ENCODE results near the gene PLAC1. TPM values are rescaled to one million over a fixed set of nuclear protein-coding genes. Genes with fewer than 3 reads are reported as not detected.

Gene PLAC1
- total and polyA plus RNA-seq, 2 of the 4 experiments (the other 2 are of a cell fraction) = 0.36 to 0.74 TPM

GRCh38 chrX:134548257-134549201, 109.7 kb downstream of the PLAC1 start:
- H3K4me1 ChIP-seq (ENCODE audit: control insufficient read depth, insufficient read depth, low read length) = peaks cover 7% of the 10 kb centered on the region
- peak overlapping the region; percentile 35; the same call in 1 of the 2 replicates for H2BK120ac ChIP-seq (ENCODE audit: low read depth, low read length)
- intact Hi-C loops (cut with micrococcal nuclease) = no loop called here
- H3K9ac ChIP-seq (ENCODE audit: low read depth, low read length) = peak overlapping the region; percentile 99
- 0 out of 2 replicates have a peak overlapping the region, but pooled peaks have one; percentile 56 for H2AK5ac ChIP-seq (ENCODE audit: low read depth, low read length)
- H2AK9ac ChIP-seq (replicated peaks; ENCODE audit: low read depth, low read length, poor library complexity) = peak overlapping the region; percentile 89
- H3K14ac ChIP-seq (replicated peaks; ENCODE audit: low read depth, low read length) = peak overlapping the region; percentile 86
- peak overlapping the region; percentile 92 for H3K27ac ChIP-seq (ENCODE audit: insufficient read depth, low read length)
- 15% methylated on average over 13 of the region's 33 CpGs; no CpG with 5 or more reads in 1 of the 2 experiments for WGBS, 2 experiments (ENCODE audit: extremely low coverage in 2 of 2, insufficient read length in 1 of 2)
- H3K9me1 ChIP-seq (ENCODE audit: insufficient read depth, low read length) = no peaks in the 10 kb centered on the region
- H3K27me3 ChIP-seq (ENCODE audit: control insufficient read depth, insufficient read depth, low read length) = no peaks in the 10 kb centered on the region
- peak overlapping the region; percentile 33 for H3K23ac ChIP-seq (ENCODE audit: low read depth, low read length)
- ChIA-PET CTCF (no interaction called here), POLR2A (ENCODE audit: unreplicated experiment) (no interaction called here)
- no TSS peak for BruUV-seq (replicated peaks)
- H4K91ac ChIP-seq (ENCODE audit: insufficient read depth, low read depth, low read length) = peak overlapping the region; percentile 63
- H3K4ac ChIP-seq (ENCODE audit: low read depth, low read length) = peak overlapping the region; percentile 76
- H4K8ac ChIP-seq (ENCODE audit: low read depth in 2 of 2, low read length in 2 of 2) = peak overlapping the region in 1 of 2 experiments; percentile 91; a peak in 2 of 4 replicates
- peaks cover 22% of the 10 kb centered on the region for H3K36me3 ChIP-seq (ENCODE audit: control insufficient read depth, insufficient read depth, low read length)
- H3K56ac ChIP-seq (ENCODE audit: extremely low read depth, insufficient read depth, low read length) = peak overlapping the region; percentile 90
- H4K20me1 ChIP-seq (ENCODE audit: insufficient read depth, low read length) = peaks cover 12% of the 10 kb centered on the region; the same call in 1 of the 2 replicates
- peak overlapping the region; percentile 73; the same call in 1 of the 2 replicates for H3K4me2 ChIP-seq (ENCODE audit: low read depth, low read length)
- peak overlapping the region; percentile 94 for H3K4me3 ChIP-seq (ENCODE audit: insufficient read depth, low read depth, low read length)
- H2BK20ac ChIP-seq (ENCODE audit: low read depth, low read length) = no peak overlapping the region
- no peak for ATAC-seq (ENCODE audit: low read depth)
- H2BK5ac ChIP-seq (ENCODE audit: low read depth, low read length, poor library complexity, severe bottlenecking) = peak overlapping the region; percentile 47
- H3K79me1 ChIP-seq (ENCODE audit: low read depth in 1 of 2, low read length in 2 of 2) = peaks cover 0 to 15% of the 10 kb centered on the region in 2 experiments; a peak in 2 of 4 replicates
- DNase-seq = no peak
- peak overlapping the region; percentile 98 for H3K18ac ChIP-seq (ENCODE audit: low read depth, low read length)
- in situ Hi-C loops (cut with MboI; ENCODE audit: low sequenced_read_pairs) = no loop called here
- peak overlapping the region; percentile 86 for H2AFZ ChIP-seq (replicated peaks; ENCODE audit: low read length, poor library complexity)
- no peaks in the 10 kb centered on the region for H3K9me3 ChIP-seq (ENCODE audit: control insufficient read depth, insufficient read depth, low read length)
- H4K5ac ChIP-seq (ENCODE audit: low read depth, low read length) = peak overlapping the region; percentile 51
- dilution Hi-C loops (cut with HindIII; ENCODE audit: low sequenced_read_pairs, unreplicated experiment) = no loop called here
- 0 out of 3 replicates have a peak overlapping the region, but pooled peaks have one; percentile 47 for H2BK15ac ChIP-seq (ENCODE audit: low read depth, low read length)
- TF ChIP-seq, protein P1, sequence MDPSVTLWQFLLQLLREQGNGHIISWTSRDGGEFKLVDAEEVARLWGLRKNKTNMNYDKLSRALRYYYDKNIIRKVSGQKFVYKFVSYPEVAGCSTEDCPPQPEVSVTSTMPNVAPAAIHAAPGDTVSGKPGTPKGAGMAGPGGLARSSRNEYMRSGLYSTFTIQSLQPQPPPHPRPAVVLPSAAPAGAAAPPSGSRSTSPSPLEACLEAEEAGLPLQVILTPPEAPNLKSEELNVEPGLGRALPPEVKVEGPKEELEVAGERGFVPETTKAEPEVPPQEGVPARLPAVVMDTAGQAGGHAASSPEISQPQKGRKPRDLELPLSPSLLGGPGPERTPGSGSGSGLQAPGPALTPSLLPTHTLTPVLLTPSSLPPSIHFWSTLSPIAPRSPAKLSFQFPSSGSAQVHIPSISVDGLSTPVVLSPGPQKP (IDR thresholded peaks at IDR 0.05; ENCODE audit: borderline replicate concordance, low read depth, low read length) = no peak
- no peak for TF ChIP-seq CHD1 (IDR thresholded peaks at IDR 0.05; ENCODE audit: low read depth, low read length)
- no peak for TF ChIP-seq BHLHE40 (IDR thresholded peaks at IDR 0.05; ENCODE audit: low read depth, low read length)
- TF ChIP-seq CEBPB (IDR thresholded peaks at IDR 0.05; ENCODE audit: low read depth, low read length) = no peak
- TF ChIP-seq RAD21 (IDR thresholded peaks at IDR 0.05; ENCODE audit: low read length) = no peak
- TF ChIP-seq FOS (IDR thresholded peaks at IDR 0.05; ENCODE audit: low read depth, low read length) = no peak
- no peak; the same call in 1 of the 2 replicates for TF ChIP-seq MXI1 (IDR thresholded peaks at IDR 0.05; ENCODE audit: borderline replicate concordance, low read depth, low read length)
- TF ChIP-seq MAFK (IDR thresholded peaks at IDR 0.05; ENCODE audit: low read depth, low read length) = no peak
- TF ChIP-seq SMC3 (IDR thresholded peaks at IDR 0.05; ENCODE audit: low read depth, low read length) = no peak
- TF ChIP-seq POLR2A (IDR thresholded peaks at IDR 0.05; ENCODE audit: low read depth, low read length) = no peak
- TF ChIP-seq USF2 (IDR thresholded peaks at IDR 0.05; ENCODE audit: low read depth, low read length) = no peak
- TF ChIP-seq MAZ (IDR thresholded peaks at IDR 0.05; ENCODE audit: borderline replicate concordance, low read depth, low read length) = no peak
- TF ChIP-seq RFX5 (IDR thresholded peaks at IDR 0.05; ENCODE audit: low read depth, low read length) = no peak
- TF ChIP-seq RCOR1 (IDR thresholded peaks at IDR 0.05; ENCODE audit: insufficient replicate concordance, low read length) = no peak

Measured in IMR-90 (cell line).